CD4-positive, alpha-beta T cell (primary cell): Measurements from ENCODE around the gene SCAMP1. TPM values are rescaled to one million over a fixed set of nuclear protein-coding genes. Genes with fewer than 3 reads are reported as not detected.

Experiments used
- ATAC-seq: fragments of 200-7000 bp; cut with Tn5 transposase; one replicate; pipeline ENCODE4 v1.10.0; 2022; ENCODE audit warnings: mild to moderate bottlenecking; ENCODE audit not compliant: poor library complexity
- CTCF ChIA-PET: fragments of 350-600 bp; sonication (Branson Sonifier 250); formaldehyde crosslinking; loops from one replicate; lab custom pipeline; 2021; ENCODE audit warnings: antibody characterized with exemption, inconsistent platforms; lab: Charles Lee
- POLR2A ChIA-PET: fragments of 350-600 bp; sonication (Branson Sonifier 250); formaldehyde crosslinking; loops from one replicate; lab custom pipeline; 2021; ENCODE audit warnings: antibody characterized with exemption, inconsistent platforms; lab: Charles Lee
- DNase-seq, 14 experiments: peaks; one replicate each; pipeline ENCODE4 v3.0.0-alpha.2; 2013 to 2020; ENCODE audit warnings: mixed read lengths in 2 of 14
- H3K27ac ChIP-seq, 2 donors: one replicate each; pipeline versions ENCODE4 v1.5.1 to v1.7.0; 2013; ENCODE audit warnings: low read length in 2 of 2, low read depth in 1 of 2, mild to moderate bottlenecking in 1 of 2
- H3K27me3 ChIP-seq, 2 experiments: 1 replicate in 1 of 2; 2 replicates in 1 of 2; pipeline versions ENCODE4 v1.6.1 to v1.7.0; 2013; ENCODE audit warnings: low read length in 2 of 2, control low read depth in 1 of 2, mild to moderate bottlenecking in 1 of 2, moderate library complexity in 1 of 2; ENCODE audit not compliant: insufficient read depth in 2 of 2, control insufficient read depth in 1 of 2
- H3K36me3 ChIP-seq: one replicate; pipeline ENCODE4 v1.6.1; 2013; ENCODE audit warnings: low read length, control low read depth; ENCODE audit not compliant: insufficient read depth
- H3K4me1 ChIP-seq: one replicate; pipeline ENCODE4 v1.6.1; 2013; ENCODE audit warnings: low read length, control low read depth; ENCODE audit not compliant: insufficient read depth
- H3K4me3 ChIP-seq: one replicate; pipeline ENCODE4 v1.5.1; 2013; ENCODE audit warnings: mild to moderate bottlenecking, low read length, moderate library complexity
- H3K9me3 ChIP-seq, 2 experiments: 1 replicate in 1 of 2; 2 replicates in 1 of 2; pipeline versions ENCODE4 v1.6.1 to v1.7.0; 2013; ENCODE audit warnings: low read length in 2 of 2, mild to moderate bottlenecking in 2 of 2, control low read depth in 1 of 2, moderate library complexity in 1 of 2; ENCODE audit not compliant: control insufficient read depth in 1 of 2, insufficient read depth in 1 of 2
- H3K27ac Mint-ChIP-seq: one replicate; pipeline ENCODE4 v1.8.0; 2020; ENCODE audit warnings: mixed read lengths
- H3K27me3 Mint-ChIP-seq: one replicate; pipeline ENCODE4 v1.8.0; 2021; ENCODE audit warnings: mixed read lengths
- H3K36me3 Mint-ChIP-seq: one replicate; pipeline ENCODE4 v1.8.0; 2021; ENCODE audit warnings: low read depth, mixed read lengths
- H3K4me1 Mint-ChIP-seq: one replicate; pipeline ENCODE4 v1.8.0; 2021; ENCODE audit warnings: low read depth, mixed read lengths
- H3K4me3 Mint-ChIP-seq: one replicate; pipeline ENCODE4 v1.8.0; 2020; ENCODE audit warnings: mild to moderate bottlenecking, mixed read lengths
- H3K9me3 Mint-ChIP-seq: one replicate; pipeline ENCODE4 v1.8.0; 2020; ENCODE audit warnings: mixed read lengths
- intact Hi-C, 2 experiments: fragments of 100-400 bp; cut with DNase I in 1 of 2; cut with micrococcal nuclease in 1 of 2; formaldehyde crosslinking; loops; one replicate each; pipeline versions ENCODE4 v1.15.1 to v1.9.0; 2023 to 2025; cut with DNase I, micrococcal nuclease
- total RNA-seq, 174 experiments: library from RNA in 2 of 174; stranded (reverse) in 2 of 174; gene quantifications; one replicate each; pipeline ENCODE4 v1.2.3 and lab custom pipeline; 2021 to 2026
- TF ChIP-seq, protein P1 (sequence below): fragments of 200-600 bp; IDR thresholded peaks from one replicate; pipeline ENCODE4 v1.8.0; 2022; ENCODE audit warnings: antibody characterized with exemption, mild to moderate bottlenecking

Gene SCAMP1
- total RNA-seq, 2 experiments from 2014 or later: 16.0 to 18.4 TPM

DNA sequence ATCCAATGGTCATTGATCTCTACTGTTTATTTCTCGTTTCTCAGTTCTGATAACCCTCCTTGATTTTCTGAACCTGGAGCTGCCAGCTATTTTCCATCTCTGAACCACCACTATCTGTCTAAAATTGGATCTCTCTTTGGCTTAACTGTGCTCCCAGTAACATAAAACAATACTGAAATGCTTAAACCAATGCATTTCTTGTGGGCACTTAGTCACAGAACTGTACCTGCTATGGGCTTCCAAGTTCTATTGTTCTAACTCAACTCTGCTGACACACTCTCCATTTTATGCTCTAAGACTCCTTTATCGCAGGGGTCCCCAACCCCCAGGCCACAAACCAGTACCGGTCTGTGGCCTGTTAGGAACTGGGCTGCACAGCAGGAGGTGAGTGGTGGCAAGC, 167.5 kb downstream of the SCAMP1 start:
- Mint-ChIP-seq H3K36me3 (no peaks in the 10 kb centered on the region), H3K4me1 (no peaks in the 10 kb centered on the region), H3K27me3 (peaks cover 12% of the 10 kb centered on the region), H3K4me3 (no peak overlapping the region), H3K27ac (no peak overlapping the region), H3K9me3 (no peaks in the 10 kb centered on the region)
- CTCF ChIA-PET: no interaction called here
- intact Hi-C loops: no loop called here
- no peaks in the 10 kb centered on the region for H3K9me3 ChIP-seq
- no peak for ATAC-seq
- H3K27me3 ChIP-seq: no peaks in the 10 kb centered on the region
- H3K4me3 ChIP-seq: no peak overlapping the region
- POLR2A ChIA-PET: no interaction called here
- DNase-seq: no peak
- TF ChIP-seq, protein P1, sequence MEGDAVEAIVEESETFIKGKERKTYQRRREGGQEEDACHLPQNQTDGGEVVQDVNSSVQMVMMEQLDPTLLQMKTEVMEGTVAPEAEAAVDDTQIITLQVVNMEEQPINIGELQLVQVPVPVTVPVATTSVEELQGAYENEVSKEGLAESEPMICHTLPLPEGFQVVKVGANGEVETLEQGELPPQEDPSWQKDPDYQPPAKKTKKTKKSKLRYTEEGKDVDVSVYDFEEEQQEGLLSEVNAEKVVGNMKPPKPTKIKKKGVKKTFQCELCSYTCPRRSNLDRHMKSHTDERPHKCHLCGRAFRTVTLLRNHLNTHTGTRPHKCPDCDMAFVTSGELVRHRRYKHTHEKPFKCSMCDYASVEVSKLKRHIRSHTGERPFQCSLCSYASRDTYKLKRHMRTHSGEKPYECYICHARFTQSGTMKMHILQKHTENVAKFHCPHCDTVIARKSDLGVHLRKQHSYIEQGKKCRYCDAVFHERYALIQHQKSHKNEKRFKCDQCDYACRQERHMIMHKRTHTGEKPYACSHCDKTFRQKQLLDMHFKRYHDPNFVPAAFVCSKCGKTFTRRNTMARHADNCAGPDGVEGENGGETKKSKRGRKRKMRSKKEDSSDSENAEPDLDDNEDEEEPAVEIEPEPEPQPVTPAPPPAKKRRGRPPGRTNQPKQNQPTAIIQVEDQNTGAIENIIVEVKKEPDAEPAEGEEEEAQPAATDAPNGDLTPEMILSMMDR: no peak
- no peak overlapping the region for H3K27ac ChIP-seq
- no peaks in the 10 kb centered on the region for H3K36me3 ChIP-seq
- H3K4me1 ChIP-seq: no peaks in the 10 kb centered on the region

Other genes with a start within 250 kb of the SCAMP1 start
- 10 to 100 TPM; 24.5 to 24.6 TPM for gene AP3B1, start 65.9 kb upstream of the SCAMP1 start, total RNA-seq